ENCODE data around the gene IFITM2.
"Not testable (repeated sequence)": the region's sequence is repeated elsewhere in the genome, so short reads cannot be mapped to it uniquely, and the experiment has no call there.

IFITM2 gene

GRCh38 chr11:282171-282570 is 25.4 kb upstream of the IFITM2 start:
- DNase-seq: no peak

GRCh38 chr11:282630-283360 is 24.8 kb upstream of the IFITM2 start:
- DNase-seq: no peak

- DNase-seq: no peak
Observed at GRCh38 chr11:283405-284104, 24.1 kb upstream of the IFITM2 start.

- no peak for DNase-seq
Observed at GRCh38 chr11:284105-285020, 23.3 kb upstream of the IFITM2 start.

GRCh38 chr11:285021-285893 is 22.4 kb upstream of the IFITM2 start:
- no peak for DNase-seq

GRCh38 chr11:285894-286220 is 21.8 kb upstream of the IFITM2 start:
- no peak for DNase-seq

GRCh38 chr11:286977-287820 is 20.4 kb upstream of the IFITM2 start:
- DNase-seq: not testable (repeated sequence)

GRCh38 chr11:287821-288477 is 19.7 kb upstream of the IFITM2 start:
- DNase-seq: no peak

GRCh38 chr11:288478-289397 is 18.9 kb upstream of the IFITM2 start, which contains the start of gene PGGHG:
Gene PGGHG (plus strand): TSS chr11:289126. CDS start chr11:289817, 691 bp downstream.
- DNase-seq: no peak

GRCh38 chr11:289398-289711 is 18.3 kb upstream of the IFITM2 start:
- DNase-seq: no peak

GRCh38 chr11:289712-290620 is 17.6 kb upstream of the IFITM2 start:
- no peak for DNase-seq

GRCh38 chr11:290621-291231 is 16.9 kb upstream of the IFITM2 start:
- DNase-seq: no peak

GRCh38 chr11:291281-292210 is 16.1 kb upstream of the IFITM2 start:
- DNase-seq: no peak

- DNase-seq: no peak
Observed at GRCh38 chr11:292211-293121, 15.2 kb upstream of the IFITM2 start.

- DNase-seq: no peak
Observed at GRCh38 chr11:293271-293851, 14.3 kb upstream of the IFITM2 start.

Data from cerebellar nuclear complex (tissue), 1 donor.